ENCODE results near the gene NBAS. TPM values are rescaled to one million over a fixed set of nuclear protein-coding genes. Genes with fewer than 3 reads are reported as not detected.

The NBAS gene
- total RNA-seq, 4 donors from 2014 or later: 22.8 to 32.0 (median 23.7) TPM

- Histone ChIP-seq H3K27me3 (no peaks in the 10 kb centered on the region), H3K4me3 (no peak overlapping the region), H3K27ac (no peak overlapping the region), H3K36me3 (peaks cover 0 to 71% (median 0%) of the 10 kb centered on the region in 3 donors), H3K9me3 (no peaks in the 10 kb centered on the region), H3K4me1 (no peaks in the 10 kb centered on the region)
- 85 to 90% methylated on average over 4 of the region's 4 CpGs for WGBS, 2 donors
- DNase-seq: no peak
- TF ChIP-seq POLR2A (IDR thresholded peaks at IDR 0.05): no peak
- TF ChIP-seq, protein P1, sequence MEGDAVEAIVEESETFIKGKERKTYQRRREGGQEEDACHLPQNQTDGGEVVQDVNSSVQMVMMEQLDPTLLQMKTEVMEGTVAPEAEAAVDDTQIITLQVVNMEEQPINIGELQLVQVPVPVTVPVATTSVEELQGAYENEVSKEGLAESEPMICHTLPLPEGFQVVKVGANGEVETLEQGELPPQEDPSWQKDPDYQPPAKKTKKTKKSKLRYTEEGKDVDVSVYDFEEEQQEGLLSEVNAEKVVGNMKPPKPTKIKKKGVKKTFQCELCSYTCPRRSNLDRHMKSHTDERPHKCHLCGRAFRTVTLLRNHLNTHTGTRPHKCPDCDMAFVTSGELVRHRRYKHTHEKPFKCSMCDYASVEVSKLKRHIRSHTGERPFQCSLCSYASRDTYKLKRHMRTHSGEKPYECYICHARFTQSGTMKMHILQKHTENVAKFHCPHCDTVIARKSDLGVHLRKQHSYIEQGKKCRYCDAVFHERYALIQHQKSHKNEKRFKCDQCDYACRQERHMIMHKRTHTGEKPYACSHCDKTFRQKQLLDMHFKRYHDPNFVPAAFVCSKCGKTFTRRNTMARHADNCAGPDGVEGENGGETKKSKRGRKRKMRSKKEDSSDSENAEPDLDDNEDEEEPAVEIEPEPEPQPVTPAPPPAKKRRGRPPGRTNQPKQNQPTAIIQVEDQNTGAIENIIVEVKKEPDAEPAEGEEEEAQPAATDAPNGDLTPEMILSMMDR (IDR thresholded peaks at IDR 0.05): no peak
- intact Hi-C loops (cut with DNase I): no loop called here
Observed at GRCh38 chr2:15299904-15300520, 261.1 kb downstream of the NBAS start.

DNA sequence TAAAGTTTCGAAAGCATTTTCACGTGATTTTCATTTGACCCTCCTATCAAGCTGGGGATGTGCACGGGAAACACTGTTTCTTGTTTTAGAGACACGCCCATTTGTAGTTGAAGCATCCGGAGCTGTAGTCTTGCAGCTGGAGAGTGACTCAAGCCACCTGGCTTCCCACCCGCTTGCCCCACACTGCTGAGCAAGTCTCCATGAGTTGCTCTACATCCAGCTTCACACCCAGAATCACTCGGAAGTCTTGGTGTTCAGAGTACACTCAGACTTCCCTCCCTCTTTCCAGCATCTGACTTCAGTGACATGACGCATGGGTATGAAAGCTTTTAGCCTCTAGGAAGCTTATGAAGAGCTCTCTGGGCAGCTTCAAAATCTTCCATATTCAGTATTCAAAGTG is 262.4 kb downstream of the NBAS start:
- 82 to 85% methylated on average over 7 to 8 of the region's 8 CpGs for WGBS, 2 donors
- Histone ChIP-seq H3K4me1 (no peaks in the 10 kb centered on the region), H3K27me3 (no peaks in the 10 kb centered on the region), H3K9me3 (no peaks in the 10 kb centered on the region), H3K4me3 (no peak overlapping the region), H3K36me3 (peaks cover 0 to 60% (median 0%) of the 10 kb centered on the region in 3 donors), H3K27ac (no peak overlapping the region)
- TF ChIP-seq, protein P1 (IDR thresholded peaks at IDR 0.05): no peak
- no peak for TF ChIP-seq POLR2A (IDR thresholded peaks at IDR 0.05)
- intact Hi-C loops (cut with DNase I): no loop called here
- DNase-seq: no peak

DNA sequence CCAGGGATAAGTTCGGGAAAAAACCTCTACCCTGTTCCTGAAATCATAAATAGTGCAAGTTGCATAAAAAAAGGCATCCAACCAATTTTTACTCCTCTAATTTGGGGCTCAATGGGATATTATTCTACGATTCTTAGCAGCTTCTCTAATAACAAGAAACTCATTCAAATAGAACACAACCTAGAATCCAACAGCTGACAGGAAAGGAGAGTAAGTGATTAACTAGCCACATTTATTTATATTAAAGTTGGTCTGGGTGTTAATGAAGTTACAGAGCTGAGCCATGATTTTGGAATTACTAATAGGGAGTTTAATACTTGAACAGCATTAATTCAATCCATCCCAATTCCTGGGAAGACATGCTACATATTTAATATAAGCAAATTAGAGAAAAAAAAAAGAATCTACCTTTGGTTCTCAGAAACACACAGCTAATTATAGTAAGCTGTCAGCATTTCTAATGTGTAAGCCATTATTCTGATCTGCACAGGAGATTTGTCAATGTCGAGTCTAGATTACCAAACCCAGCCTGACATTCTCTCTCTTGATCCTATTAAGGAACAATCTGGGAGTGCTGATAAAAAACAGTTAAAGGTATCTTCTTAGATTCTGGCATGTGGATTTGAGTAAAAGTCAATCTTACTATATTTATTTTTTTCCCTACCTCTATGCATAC is 267.7 kb downstream of the NBAS start:
- Histone ChIP-seq H3K27ac (no peak overlapping the region), H3K9me3 (no peaks in the 10 kb centered on the region), H3K27me3 (no peaks in the 10 kb centered on the region), H3K36me3 (peaks cover 0 to 60% (median 0%) of the 10 kb centered on the region in 3 donors), H3K4me1 (no peaks in the 10 kb centered on the region), H3K4me3 (no peak overlapping the region)
- WGBS, 2 donors: 88 to 94% methylated on average over 3 of the region's 3 CpGs
- intact Hi-C loops (cut with DNase I): no loop called here
- no peak for DNase-seq
- TF ChIP-seq, protein P1 (IDR thresholded peaks at IDR 0.05): no peak
- TF ChIP-seq POLR2A (IDR thresholded peaks at IDR 0.05): no peak

GRCh38 chr2:15287447-15288184 is 273.5 kb downstream of the NBAS start:
- TF ChIP-seq POLR2A (IDR thresholded peaks at IDR 0.05): no peak
- TF ChIP-seq, protein P1 (IDR thresholded peaks at IDR 0.05): no peak
- H3K27me3 ChIP-seq: no peaks in the 10 kb centered on the region
- no peak overlapping the region for H3K4me3 ChIP-seq
- DNase-seq: no peak
- H3K9me3 ChIP-seq: no peaks in the 10 kb centered on the region
- no peaks in the 10 kb centered on the region for H3K4me1 ChIP-seq
- H3K27ac ChIP-seq: no peak overlapping the region
- 93 to 94% methylated on average over 18 to 20 of the region's 26 CpGs for WGBS, 2 donors
- peaks cover 0 to 63% (median 0%) of the 10 kb centered on the region in 3 donors for H3K36me3 ChIP-seq
- intact Hi-C loops (cut with DNase I): no loop called here

- H3K4me3 ChIP-seq: no peak overlapping the region
- H3K27ac ChIP-seq: no peak overlapping the region
- H3K36me3 ChIP-seq: peaks cover 0 to 45% (median 0%) of the 10 kb centered on the region in 3 donors
- DNase-seq: no peak
- 85 to 93% methylated on average over 1 of the region's 1 CpG for WGBS, 2 donors
- H3K4me1 ChIP-seq: no peaks in the 10 kb centered on the region
- TF ChIP-seq POLR2A (IDR thresholded peaks at IDR 0.05): no peak
- TF ChIP-seq, protein P1 (IDR thresholded peaks at IDR 0.05): no peak
- no peaks in the 10 kb centered on the region for H3K27me3 ChIP-seq
- intact Hi-C loops (cut with DNase I): no loop called here
- H3K9me3 ChIP-seq: no peaks in the 10 kb centered on the region
Observed at GRCh38 chr2:15284614-15285013, 276.5 kb downstream of the NBAS start.

All from esophagus squamous epithelium (tissue), 5 donors.